ENCODE results near the gene LSM10. TPM values are rescaled to one million over a fixed set of nuclear protein-coding genes. Genes with fewer than 3 reads are reported as not detected.

LSM10 gene
- total and polyA plus RNA-seq, 2 of the 4 experiments (the other 2 are of a cell fraction): 11.7 to 78.9 TPM

- DNase-seq (no peak), ATAC-seq (ENCODE audit: low read depth) (no peak)
- peaks cover 11% of the 10 kb centered on the region for H3K36me3 ChIP-seq (ENCODE audit: control insufficient read depth, insufficient read depth, low read length)
- H3K4me2 ChIP-seq (ENCODE audit: low read depth, low read length): no peak overlapping the region
- H3K23ac ChIP-seq (ENCODE audit: low read depth, low read length): no peak overlapping the region
- WGBS, 2 experiments (ENCODE audit: extremely low coverage in 2 of 2, insufficient read length in 1 of 2): 83% methylated on average over 3 of the region's 3 CpGs; no CpG with 5 or more reads in 1 of the 2 experiments
- no peak overlapping the region for H2BK5ac ChIP-seq (ENCODE audit: low read depth, low read length, poor library complexity, severe bottlenecking)
- H2BK15ac ChIP-seq (ENCODE audit: low read depth, low read length): no peak overlapping the region
- no peak overlapping the region for H4K91ac ChIP-seq (ENCODE audit: insufficient read depth, low read depth, low read length)
- TF ChIP-seq CHD1 (IDR thresholded peaks at IDR 0.05; ENCODE audit: low read depth, low read length): no peak
- TF ChIP-seq USF2 (IDR thresholded peaks at IDR 0.05; ENCODE audit: low read depth, low read length): no peak
- no peak for TF ChIP-seq MXI1 (IDR thresholded peaks at IDR 0.05; ENCODE audit: borderline replicate concordance, low read depth, low read length)
- no peak for TF ChIP-seq CTCF (conservative IDR thresholded peaks at IDR 0.05; ENCODE audit: low read depth, low read length)
- TF ChIP-seq SMC3 (IDR thresholded peaks at IDR 0.05; ENCODE audit: low read depth, low read length): no peak
- TF ChIP-seq RAD21 (IDR thresholded peaks at IDR 0.05; ENCODE audit: low read length): no peak
- TF ChIP-seq ELK1 (IDR thresholded peaks at IDR 0.05; ENCODE audit: borderline replicate concordance, low read depth, low read length): no peak
- TF ChIP-seq NFE2L2 (IDR thresholded peaks at IDR 0.05; ENCODE audit: low read depth, low read length): no peak
- TF ChIP-seq CEBPB (IDR thresholded peaks at IDR 0.05; ENCODE audit: low read depth, low read length): no peak
- TF ChIP-seq MAFK (IDR thresholded peaks at IDR 0.05; ENCODE audit: low read depth, low read length): no peak
- TF ChIP-seq POLR2A (IDR thresholded peaks at IDR 0.05; ENCODE audit: low read depth, low read length): no peak; the same call in 1 of the 2 replicates
- TF ChIP-seq RCOR1 (IDR thresholded peaks at IDR 0.05; ENCODE audit: insufficient replicate concordance, low read length): no peak
- TF ChIP-seq RFX5 (IDR thresholded peaks at IDR 0.05; ENCODE audit: low read depth, low read length): no peak
- TF ChIP-seq MAZ (IDR thresholded peaks at IDR 0.05; ENCODE audit: borderline replicate concordance, low read depth, low read length): no peak
- no peak for TF ChIP-seq FOS (IDR thresholded peaks at IDR 0.05; ENCODE audit: low read depth, low read length)
- TF ChIP-seq BHLHE40 (IDR thresholded peaks at IDR 0.05; ENCODE audit: low read depth, low read length): no peak
- H3K4me3 ChIP-seq (ENCODE audit: insufficient read depth, low read depth, low read length): no peak overlapping the region
- peaks cover 6% of the 10 kb centered on the region for H3K4me1 ChIP-seq (ENCODE audit: control insufficient read depth, insufficient read depth, low read length)
- no peak overlapping the region for H2BK20ac ChIP-seq (ENCODE audit: low read depth, low read length)
- H3K56ac ChIP-seq (ENCODE audit: extremely low read depth, insufficient read depth, low read length): no peak overlapping the region
- H3K4ac ChIP-seq (ENCODE audit: low read depth, low read length): no peak overlapping the region
- ChIA-PET POLR2A (ENCODE audit: unreplicated experiment) (no interaction called here), CTCF (no interaction called here)
- H2AK5ac ChIP-seq (ENCODE audit: low read depth, low read length): no peak overlapping the region
- no TSS peak for BruUV-seq (replicated peaks)
- no peak overlapping the region for H3K27ac ChIP-seq (ENCODE audit: insufficient read depth, low read length)
- no peak overlapping the region for H4K8ac ChIP-seq (ENCODE audit: low read depth in 2 of 2, low read length in 2 of 2)
- peaks cover 68% of the 10 kb centered on the region for H4K20me1 ChIP-seq (ENCODE audit: insufficient read depth, low read length)
- no peak overlapping the region for H4K5ac ChIP-seq (ENCODE audit: low read depth, low read length)
- H3K9me3 ChIP-seq (ENCODE audit: control insufficient read depth, insufficient read depth, low read length): no peaks in the 10 kb centered on the region
- H3K9me1 ChIP-seq (ENCODE audit: insufficient read depth, low read length): peaks cover 25% of the 10 kb centered on the region
- intact Hi-C loops (cut with micrococcal nuclease) (no loop called here), dilution Hi-C loops (cut with HindIII; ENCODE audit: low sequenced_read_pairs, unreplicated experiment) (no loop called here), in situ Hi-C loops (cut with MboI; ENCODE audit: low sequenced_read_pairs) (no loop called here)
- peaks cover 10 to 79% of the 10 kb centered on the region in 2 experiments for H3K79me1 ChIP-seq (ENCODE audit: low read depth in 1 of 2, low read length in 2 of 2)
- H3K14ac ChIP-seq (replicated peaks; ENCODE audit: low read depth, low read length): no peak overlapping the region
- no peak overlapping the region for H3K18ac ChIP-seq (ENCODE audit: low read depth, low read length)
- no peak overlapping the region for H2BK120ac ChIP-seq (ENCODE audit: low read depth, low read length)
- H2AK9ac ChIP-seq (replicated peaks; ENCODE audit: low read depth, low read length, poor library complexity): no peak overlapping the region
- no peak overlapping the region for H2AFZ ChIP-seq (replicated peaks; ENCODE audit: low read length, poor library complexity)
- no peaks in the 10 kb centered on the region for H3K27me3 ChIP-seq (ENCODE audit: control insufficient read depth, insufficient read depth, low read length)
- H3K9ac ChIP-seq (ENCODE audit: low read depth, low read length): no peak overlapping the region
These were observed 16.9 kb downstream of the LSM10 start for GRCh38 chr1:36380782-36381181.
